HFF-Myc (cell line): ENCODE measurements around the gene POC1A.

Source experiments
- DNase-seq: peaks from one replicate; pipeline ENCODE4 v3.0.0-alpha.2; 2011; ENCODE audit warnings: low read depth; ENCODE audit errors: extremely low read depth
- H3K4me3 ChIP-seq: replicated peaks from 2 replicates; pipeline ENCODE4 v1.5.1; 2011; ENCODE audit warnings: low read depth, mild to moderate bottlenecking, control low read depth, low read length
- TF ChIP-seq, protein P1 (sequence below): IDR thresholded peaks from 2 replicates; pipeline ENCODE4 v1.5.1; 2012; ENCODE audit warnings: mild to moderate bottlenecking, low read depth, low read length, control low read depth; ENCODE audit errors: missing control alignments

The POC1A gene

GRCh38 chr3:52031896-52032295 is 122.3 kb downstream of the POC1A start:
- TF ChIP-seq, protein P1, sequence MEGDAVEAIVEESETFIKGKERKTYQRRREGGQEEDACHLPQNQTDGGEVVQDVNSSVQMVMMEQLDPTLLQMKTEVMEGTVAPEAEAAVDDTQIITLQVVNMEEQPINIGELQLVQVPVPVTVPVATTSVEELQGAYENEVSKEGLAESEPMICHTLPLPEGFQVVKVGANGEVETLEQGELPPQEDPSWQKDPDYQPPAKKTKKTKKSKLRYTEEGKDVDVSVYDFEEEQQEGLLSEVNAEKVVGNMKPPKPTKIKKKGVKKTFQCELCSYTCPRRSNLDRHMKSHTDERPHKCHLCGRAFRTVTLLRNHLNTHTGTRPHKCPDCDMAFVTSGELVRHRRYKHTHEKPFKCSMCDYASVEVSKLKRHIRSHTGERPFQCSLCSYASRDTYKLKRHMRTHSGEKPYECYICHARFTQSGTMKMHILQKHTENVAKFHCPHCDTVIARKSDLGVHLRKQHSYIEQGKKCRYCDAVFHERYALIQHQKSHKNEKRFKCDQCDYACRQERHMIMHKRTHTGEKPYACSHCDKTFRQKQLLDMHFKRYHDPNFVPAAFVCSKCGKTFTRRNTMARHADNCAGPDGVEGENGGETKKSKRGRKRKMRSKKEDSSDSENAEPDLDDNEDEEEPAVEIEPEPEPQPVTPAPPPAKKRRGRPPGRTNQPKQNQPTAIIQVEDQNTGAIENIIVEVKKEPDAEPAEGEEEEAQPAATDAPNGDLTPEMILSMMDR = no peak
- no peak for DNase-seq
- H3K4me3 ChIP-seq = no peak overlapping the region

DNA sequence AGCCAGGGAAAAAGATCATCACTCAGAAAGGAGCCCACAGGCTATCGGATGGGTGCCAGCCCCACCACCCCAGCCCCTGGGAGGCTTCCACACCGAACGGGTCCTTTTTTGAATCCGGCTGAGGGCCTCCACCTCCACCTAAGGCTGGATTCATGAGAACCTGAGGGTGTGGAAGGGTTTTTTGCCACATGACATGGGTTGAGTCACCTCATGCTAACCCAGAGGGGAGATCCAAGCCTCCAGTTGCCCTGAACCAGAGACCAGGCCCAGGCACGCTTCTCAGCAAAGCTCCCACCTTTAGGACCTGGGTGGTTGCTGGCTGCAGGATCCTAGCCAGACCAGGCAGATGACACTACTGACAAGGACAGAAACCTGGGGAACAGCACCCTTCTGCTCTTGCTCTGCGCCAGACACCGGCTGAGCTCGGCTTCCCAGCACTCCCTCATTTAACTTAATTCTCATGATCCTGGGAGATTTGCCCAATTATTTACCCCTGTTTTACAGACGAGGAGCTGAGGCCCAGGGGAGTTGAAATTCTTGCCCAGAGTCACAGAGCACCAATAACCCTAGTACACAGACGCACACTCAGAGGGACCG is 123.4 kb downstream of the POC1A start:
- DNase-seq = no peak
- TF ChIP-seq, protein P1 = no peak
- H3K4me3 ChIP-seq = no peak overlapping the region

DNA sequence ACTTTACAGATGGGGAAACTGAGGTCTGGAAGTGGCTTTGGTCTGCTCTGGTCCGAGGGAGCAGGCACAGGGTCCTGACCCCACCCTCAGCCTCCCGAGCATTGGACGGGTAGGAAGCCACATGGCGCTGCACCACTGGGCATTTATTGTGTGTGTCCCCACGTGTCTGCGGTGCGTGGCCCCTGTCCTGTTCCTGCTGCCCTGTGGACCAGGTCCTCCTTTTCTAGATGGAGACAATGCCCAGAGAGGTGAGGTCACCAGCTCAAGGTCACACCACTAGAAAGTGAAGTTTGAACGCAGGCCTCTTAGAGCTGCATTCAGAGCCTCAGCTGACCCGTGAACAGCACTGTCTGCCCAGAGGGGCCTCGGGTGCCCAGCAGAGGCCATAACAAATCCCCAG is 124.7 kb downstream of the POC1A start:
- TF ChIP-seq, protein P1 = no peak
- no peak for DNase-seq
- H3K4me3 ChIP-seq = no peak overlapping the region

GRCh38 chr3:52029053-52029452 is 125.2 kb downstream of the POC1A start:
- H3K4me3 ChIP-seq = no peak overlapping the region
- DNase-seq = no peak
- TF ChIP-seq, protein P1 = no peak

GRCh38 chr3:52028572-52028971 is 125.7 kb downstream of the POC1A start:
- no peak for DNase-seq
- TF ChIP-seq, protein P1 = no peak
- no peak overlapping the region for H3K4me3 ChIP-seq

DNA sequence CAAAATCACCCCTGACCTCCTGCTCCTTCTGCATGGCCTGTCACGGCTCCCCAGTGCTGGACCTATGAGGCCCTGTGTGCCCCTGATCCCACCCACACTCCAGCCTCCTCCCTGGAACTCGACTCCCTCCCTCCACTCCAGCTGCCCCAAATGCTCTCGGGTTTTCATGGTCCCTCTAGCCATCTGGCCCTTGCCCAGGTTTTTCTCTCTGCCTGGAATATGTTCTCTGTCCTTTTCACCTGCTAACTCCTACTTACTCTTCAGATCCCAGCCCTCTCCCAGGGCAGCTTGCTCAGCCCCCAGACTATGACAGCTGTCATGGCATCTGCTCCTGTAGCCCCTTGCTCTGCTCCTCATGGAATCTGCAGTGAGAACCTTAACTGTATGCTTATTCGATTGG is 128.2 kb downstream of the POC1A start:
- TF ChIP-seq, protein P1 = no peak
- no peak overlapping the region for H3K4me3 ChIP-seq
- no peak for DNase-seq

GRCh38 chr3:52025453-52025852 is 128.8 kb downstream of the POC1A start:
- H3K4me3 ChIP-seq = no peak overlapping the region
- TF ChIP-seq, protein P1 = no peak
- no peak for DNase-seq
